Testis (tissue), 3 donors: ENCODE results near the gene TMEM239. TPM values are rescaled to one million over a fixed set of nuclear protein-coding genes. Genes with fewer than 3 reads are reported as not detected.
A peak's percentile ranks its signal among the peaks of the same experiment; 100 is the strongest.

Experiments
- DNase-seq: peaks from one replicate; pipeline ENCODE4 v3.0.0-alpha.2; 2019
- H3K27ac ChIP-seq, 2 donors: fragments of 200-600 bp; sonication (generic); one replicate each; pipeline ENCODE4 v1.5.1; 2019
- H3K27me3 ChIP-seq: fragments of 200-600 bp; sonication (generic); one replicate; pipeline ENCODE4 v1.5.1; 2019
- H3K36me3 ChIP-seq: fragments of 200-600 bp; sonication (generic); one replicate; pipeline ENCODE4 v1.5.1; 2017; ENCODE audit warnings: low read depth; ENCODE audit errors: missing control alignments
- H3K4me1 ChIP-seq: fragments of 200-600 bp; sonication (generic); one replicate; pipeline ENCODE4 v1.5.1; 2019
- H3K4me3 ChIP-seq, 2 donors: fragments of 200-600 bp; sonication (generic); one replicate each; pipeline ENCODE4 v1.5.1; 2017 to 2019
- H3K9me3 ChIP-seq: fragments of 200-600 bp; sonication (generic); one replicate; pipeline ENCODE4 v1.5.1; 2017
- POLR2A ChIP-seq: fragments of 450-650 bp; IDR thresholded peaks from one replicate; pipeline ENCODE4 v1.6.1; 2017; ENCODE audit warnings: antibody characterized with exemption, mild to moderate bottlenecking, moderate library complexity
- WGBS, 2 donors: methylation state at CpG; one replicate each; pipeline ENCODE4 v1.1.5; 2018; 5-methylcytosine and 5-hydroxymethylcytosine counted together
- intact Hi-C: fragments of 100-400 bp; cut with DNase I; formaldehyde crosslinking; loops from one replicate; pipeline ENCODE4 v1.15.1; 2023; ENCODE audit warnings: low total_unique reads
- polyA plus RNA-seq: library from polyadenylated mRNA; stranded (reverse); fragments of 350-450 nt; fragmentation: Illumina TruSeq; extraction: RNeasy Lipid Tissue Mini Kit (QIAGEN cat#74804); gene quantifications from one replicate; pipeline ENCODE4 v1.2.3, GENCODE V29; 2014; ENCODE audit warnings: low read depth, low replicate concordance; ENCODE audit not compliant: insufficient read depth
- total RNA-seq, 2 donors: library from RNA; depleted of rRNA; stranded (reverse); fragments of >200 nt; gene quantifications; one replicate each; pipeline ENCODE4 v1.2.3, GENCODE V29; 2016
- TF ChIP-seq, protein P1 (sequence below), 3 experiments: fragments of 450-650 bp in 2 of 3; fragments of 200-600 bp in 1 of 3; sonication (generic) in 1 of 3; IDR thresholded peaks; one replicate each; pipeline ENCODE4 v1.5.1; 2016 to 2019; ENCODE audit warnings: antibody characterized with exemption in 3 of 3, mild to moderate bottlenecking in 2 of 3, moderate library complexity in 1 of 3

TMEM239 gene
- total and polyA plus RNA-seq, 3 donors from 2014 or later: 39.0 to 133 (median 77.3) TPM

- Histone ChIP-seq H3K4me3 (no peak overlapping the region), H3K36me3 (no peaks in the 10 kb centered on the region), H3K4me1 (peaks cover 6% of the 10 kb centered on the region), H3K27me3 (no peaks in the 10 kb centered on the region), H3K27ac (no peak overlapping the region), H3K9me3 (no peaks in the 10 kb centered on the region)
- 42 to 51% methylated on average over 9 of the region's 9 CpGs for WGBS, 2 donors
- no peak for DNase-seq
- intact Hi-C loops: no loop called here
- no peak for TF ChIP-seq POLR2A
- TF ChIP-seq, protein P1, sequence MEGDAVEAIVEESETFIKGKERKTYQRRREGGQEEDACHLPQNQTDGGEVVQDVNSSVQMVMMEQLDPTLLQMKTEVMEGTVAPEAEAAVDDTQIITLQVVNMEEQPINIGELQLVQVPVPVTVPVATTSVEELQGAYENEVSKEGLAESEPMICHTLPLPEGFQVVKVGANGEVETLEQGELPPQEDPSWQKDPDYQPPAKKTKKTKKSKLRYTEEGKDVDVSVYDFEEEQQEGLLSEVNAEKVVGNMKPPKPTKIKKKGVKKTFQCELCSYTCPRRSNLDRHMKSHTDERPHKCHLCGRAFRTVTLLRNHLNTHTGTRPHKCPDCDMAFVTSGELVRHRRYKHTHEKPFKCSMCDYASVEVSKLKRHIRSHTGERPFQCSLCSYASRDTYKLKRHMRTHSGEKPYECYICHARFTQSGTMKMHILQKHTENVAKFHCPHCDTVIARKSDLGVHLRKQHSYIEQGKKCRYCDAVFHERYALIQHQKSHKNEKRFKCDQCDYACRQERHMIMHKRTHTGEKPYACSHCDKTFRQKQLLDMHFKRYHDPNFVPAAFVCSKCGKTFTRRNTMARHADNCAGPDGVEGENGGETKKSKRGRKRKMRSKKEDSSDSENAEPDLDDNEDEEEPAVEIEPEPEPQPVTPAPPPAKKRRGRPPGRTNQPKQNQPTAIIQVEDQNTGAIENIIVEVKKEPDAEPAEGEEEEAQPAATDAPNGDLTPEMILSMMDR (IDR thresholded peaks at IDR 0.05): no peak
These were observed 16.9 kb upstream of the TMEM239 start for GRCh38 chr20:2799271-2799670.

DNA sequence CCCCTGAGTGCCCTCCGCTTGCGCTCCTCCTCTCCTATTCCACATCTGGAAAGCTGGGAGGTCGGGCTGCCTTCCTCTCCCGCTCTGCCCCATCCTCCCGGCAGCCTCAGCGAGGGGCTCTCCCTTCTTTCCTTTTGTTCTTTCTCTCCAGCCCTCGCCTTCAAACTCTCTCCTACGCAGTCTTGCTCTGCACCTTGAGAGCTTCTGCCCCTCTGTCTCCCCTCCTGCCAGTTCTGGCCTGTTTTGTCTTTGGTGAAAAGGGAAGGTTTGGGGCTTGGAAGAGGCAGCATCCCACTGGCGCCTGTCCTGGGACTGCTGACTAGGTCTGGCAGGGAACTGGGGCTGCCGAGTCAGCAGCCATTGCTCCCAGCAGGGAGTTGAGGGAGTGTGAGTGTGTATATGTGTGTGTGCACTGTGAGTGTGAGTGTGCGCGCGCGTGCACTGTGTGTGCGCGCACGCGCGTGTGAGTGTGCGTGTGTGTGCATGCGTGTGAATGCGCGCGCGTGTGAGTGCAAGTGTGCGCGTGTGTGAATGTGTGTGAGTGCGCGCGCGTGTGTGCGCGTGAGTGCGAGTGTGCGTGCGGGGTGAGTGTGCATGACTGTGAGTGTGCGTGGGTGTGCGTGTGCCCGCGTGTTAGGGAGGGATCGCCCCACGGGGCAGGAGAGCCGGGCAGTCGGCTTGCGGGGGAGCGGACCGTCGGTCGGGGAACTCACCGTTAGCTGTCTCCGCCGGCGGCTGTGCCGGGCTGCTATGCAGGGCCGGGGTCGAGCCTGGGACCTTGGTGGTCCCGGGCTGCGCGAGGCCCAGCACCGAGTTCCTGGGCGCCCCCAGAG, 16.3 kb upstream of the TMEM239 start:
- 1 to 3% methylated on average over 28 to 49 of the region's 61 CpGs for WGBS, 2 donors
- Histone ChIP-seq H3K36me3 (no peaks in the 10 kb centered on the region), H3K4me1 (peaks cover 6% of the 10 kb centered on the region), H3K4me3 (peak overlapping the region; percentile 26 to 51), H3K27me3 (no peaks in the 10 kb centered on the region), H3K9me3 (no peaks in the 10 kb centered on the region), H3K27ac (no peak overlapping the region)
- DNase-seq: no peak
- intact Hi-C loops: no loop called here
- TF ChIP-seq, protein P1 (IDR thresholded peaks at IDR 0.05): no peak
- no peak for TF ChIP-seq POLR2A

DNA sequence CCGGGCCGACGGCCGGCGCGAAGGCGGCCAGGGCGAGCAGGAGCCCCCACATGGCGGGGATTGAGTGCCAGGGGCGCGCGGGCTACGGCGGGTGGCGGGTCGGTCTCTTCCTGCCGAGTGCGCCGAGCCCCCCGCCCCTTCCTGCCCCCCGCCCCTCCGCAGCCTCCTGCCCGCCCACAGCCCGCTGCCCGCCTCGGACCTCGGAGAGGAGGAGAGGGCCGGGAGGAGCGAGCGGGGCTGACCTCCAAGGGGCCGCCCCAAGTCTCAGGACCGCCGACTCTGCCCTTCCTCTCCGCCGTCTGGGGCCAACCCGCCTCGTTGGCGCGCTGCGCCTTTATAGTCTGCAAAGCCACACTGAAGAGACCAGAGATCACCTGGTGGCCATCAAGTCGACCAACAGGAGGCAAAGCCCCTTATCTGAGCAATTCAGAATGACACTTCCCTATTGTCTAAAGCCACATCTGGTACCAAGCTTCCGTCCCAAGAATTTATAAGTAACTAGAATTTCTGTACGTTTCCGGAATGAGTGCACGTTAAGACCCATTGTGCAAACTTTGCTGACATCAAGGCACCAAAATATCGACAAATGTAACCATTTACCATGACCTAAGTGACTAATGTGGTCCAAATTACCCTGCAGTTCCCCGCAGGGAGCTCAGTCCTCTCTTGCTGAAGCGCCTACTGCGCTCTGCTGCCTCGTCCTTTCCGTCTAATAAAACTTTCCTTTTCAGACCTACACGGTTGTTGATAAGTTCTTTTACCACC, 15.5 kb upstream of the TMEM239 start, which contains the start of gene CPXM1:
TSS of gene CPXM1 (minus strand) at position 107 of the 765 bp plus-strand sequence. CDS start at position 52, 55 bp downstream.
- no peak for TF ChIP-seq POLR2A
- TF ChIP-seq, protein P1 (IDR thresholded peaks at IDR 0.05): no peak
- Histone ChIP-seq H3K4me1 (peaks cover 6% of the 10 kb centered on the region), H3K36me3 (no peaks in the 10 kb centered on the region), H3K9me3 (no peaks in the 10 kb centered on the region), H3K4me3 (peak within 1 kb of the TSS; percentile 26 to 51), H3K27ac (no peak within 1 kb of the TSS), H3K27me3 (no peaks in the 10 kb centered on the region)
- WGBS, 2 donors: 7 to 10% methylated on average over 21 to 29 of the region's 52 CpGs
- no peak for DNase-seq
- intact Hi-C loops: no loop called here

DNA sequence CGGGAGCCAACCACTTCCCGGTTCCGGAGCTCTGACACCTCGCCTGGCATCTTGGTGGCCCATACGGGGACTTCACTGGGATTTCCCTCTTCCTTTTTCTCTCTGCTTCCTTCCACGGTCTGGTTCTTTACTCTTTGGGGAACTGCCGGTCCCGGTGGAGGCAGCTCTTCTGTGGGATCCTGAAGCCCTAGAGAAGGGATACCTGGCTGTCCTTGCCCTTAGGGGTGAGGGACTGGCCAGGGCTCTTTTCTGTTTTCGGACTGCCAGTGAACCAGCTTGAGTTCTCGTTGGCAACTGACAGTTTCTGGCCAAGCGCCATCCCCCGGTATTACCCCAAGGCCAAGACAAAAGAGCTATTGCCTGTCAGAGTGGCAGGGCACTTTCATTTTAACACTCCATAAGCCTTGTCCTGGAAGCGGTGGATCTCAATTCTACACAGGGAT, 14.9 kb upstream of the TMEM239 start:
- no peaks in the 10 kb centered on the region for H3K27me3 ChIP-seq
- H3K4me1 ChIP-seq: peaks cover 6% of the 10 kb centered on the region
- no peak overlapping the region for H3K27ac ChIP-seq
- 16 to 22% methylated on average over 13 of the region's 13 CpGs for WGBS, 2 donors
- intact Hi-C loops: no loop called here
- TF ChIP-seq, protein P1 (IDR thresholded peaks at IDR 0.05): no peak
- no peak for TF ChIP-seq POLR2A
- DNase-seq: no peak
- no peaks in the 10 kb centered on the region for H3K9me3 ChIP-seq
- H3K36me3 ChIP-seq: no peaks in the 10 kb centered on the region
- no peak overlapping the region for H3K4me3 ChIP-seq
